PFSK-1 (cell line): ENCODE measurements around the gene SAPCD2.

ENCODE experiments used
- FOXP2 ChIP-seq: optimal IDR thresholded peaks from 2 replicates; pipeline ENCODE3; 2011; ENCODE audit warnings: borderline replicate concordance, control low read depth, inconsistent platforms; ENCODE audit not compliant: insufficient read depth; ENCODE audit errors: extremely low read length, extremely low read depth
- POLR2AphosphoS5 ChIP-seq: IDR thresholded peaks from 2 replicates; pipeline ENCODE4 v1.6.1; 2012; ENCODE audit warnings: low read depth, mild to moderate bottlenecking, control low read depth, low read length, moderate library complexity
- SIN3A ChIP-seq: IDR thresholded peaks from 2 replicates; pipeline ENCODE4 v1.6.1; 2012; ENCODE audit warnings: mild to moderate bottlenecking, low read length, moderate library complexity, borderline replicate concordance; ENCODE audit not compliant: insufficient read depth
- TAF1 ChIP-seq: IDR thresholded peaks from 2 replicates; pipeline ENCODE4 v1.6.1; 2012; ENCODE audit warnings: low read length, control low read depth, borderline replicate concordance; ENCODE audit not compliant: insufficient read depth
- TF ChIP-seq, protein P1 (sequence below), 2 experiments: IDR thresholded peaks; 2 replicates each; pipeline versions ENCODE4 v1.6.1 to v1.8.0; 2011 to 2012; ENCODE audit warnings: low read depth in 2 of 2, low read length in 2 of 2, control low read depth in 1 of 2, inconsistent platforms in 1 of 2, mild to moderate bottlenecking in 1 of 2, moderate library complexity in 1 of 2; ENCODE audit not compliant: insufficient read depth in 1 of 2

Gene SAPCD2

DNA sequence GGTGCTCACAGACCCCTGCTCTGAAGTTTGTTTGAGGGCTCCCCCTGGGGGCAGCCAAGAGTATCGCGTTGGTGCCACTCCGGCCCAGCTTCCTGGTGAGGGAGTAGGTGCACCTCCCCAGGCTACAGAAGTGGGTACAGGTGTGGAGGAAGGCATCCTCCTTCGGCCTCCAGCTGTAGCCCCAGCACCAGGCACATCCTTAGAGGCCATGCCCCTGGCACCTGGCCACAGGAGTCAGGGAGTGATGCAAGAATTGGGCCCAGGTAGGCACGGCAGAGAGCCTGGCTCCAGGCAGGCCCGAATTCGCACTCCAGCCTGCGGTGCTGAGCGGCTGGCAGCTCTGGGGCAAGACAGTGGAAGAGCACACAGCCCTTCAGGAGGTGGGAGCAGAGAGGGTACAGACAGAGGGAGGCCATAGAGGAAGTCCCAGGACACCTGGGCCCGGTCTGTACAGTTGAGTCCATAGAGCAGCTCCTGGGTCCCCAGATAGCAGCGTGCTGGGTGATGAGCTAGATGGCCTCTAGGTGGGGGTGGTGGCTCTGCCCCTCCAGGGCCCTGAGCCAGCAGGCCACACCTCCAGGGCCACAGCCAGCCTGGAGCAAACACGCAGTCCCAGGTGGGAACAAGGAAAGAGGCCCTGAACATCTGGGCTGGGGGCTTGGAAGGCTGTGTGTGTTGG lies 2.4 kb downstream of the SAPCD2 start:
- TF ChIP-seq TAF1 = no peak
- TF ChIP-seq, protein P1, sequence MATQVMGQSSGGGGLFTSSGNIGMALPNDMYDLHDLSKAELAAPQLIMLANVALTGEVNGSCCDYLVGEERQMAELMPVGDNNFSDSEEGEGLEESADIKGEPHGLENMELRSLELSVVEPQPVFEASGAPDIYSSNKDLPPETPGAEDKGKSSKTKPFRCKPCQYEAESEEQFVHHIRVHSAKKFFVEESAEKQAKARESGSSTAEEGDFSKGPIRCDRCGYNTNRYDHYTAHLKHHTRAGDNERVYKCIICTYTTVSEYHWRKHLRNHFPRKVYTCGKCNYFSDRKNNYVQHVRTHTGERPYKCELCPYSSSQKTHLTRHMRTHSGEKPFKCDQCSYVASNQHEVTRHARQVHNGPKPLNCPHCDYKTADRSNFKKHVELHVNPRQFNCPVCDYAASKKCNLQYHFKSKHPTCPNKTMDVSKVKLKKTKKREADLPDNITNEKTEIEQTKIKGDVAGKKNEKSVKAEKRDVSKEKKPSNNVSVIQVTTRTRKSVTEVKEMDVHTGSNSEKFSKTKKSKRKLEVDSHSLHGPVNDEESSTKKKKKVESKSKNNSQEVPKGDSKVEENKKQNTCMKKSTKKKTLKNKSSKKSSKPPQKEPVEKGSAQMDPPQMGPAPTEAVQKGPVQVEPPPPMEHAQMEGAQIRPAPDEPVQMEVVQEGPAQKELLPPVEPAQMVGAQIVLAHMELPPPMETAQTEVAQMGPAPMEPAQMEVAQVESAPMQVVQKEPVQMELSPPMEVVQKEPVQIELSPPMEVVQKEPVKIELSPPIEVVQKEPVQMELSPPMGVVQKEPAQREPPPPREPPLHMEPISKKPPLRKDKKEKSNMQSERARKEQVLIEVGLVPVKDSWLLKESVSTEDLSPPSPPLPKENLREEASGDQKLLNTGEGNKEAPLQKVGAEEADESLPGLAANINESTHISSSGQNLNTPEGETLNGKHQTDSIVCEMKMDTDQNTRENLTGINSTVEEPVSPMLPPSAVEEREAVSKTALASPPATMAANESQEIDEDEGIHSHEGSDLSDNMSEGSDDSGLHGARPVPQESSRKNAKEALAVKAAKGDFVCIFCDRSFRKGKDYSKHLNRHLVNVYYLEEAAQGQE (IDR thresholded peaks at IDR 0.05; ENCODE audit: insufficient read depth in 1 of 2, low read depth in 2 of 2, low read length in 2 of 2) = peak; percentile 54 to 69; a peak in 3 of 4 replicates

DNA sequence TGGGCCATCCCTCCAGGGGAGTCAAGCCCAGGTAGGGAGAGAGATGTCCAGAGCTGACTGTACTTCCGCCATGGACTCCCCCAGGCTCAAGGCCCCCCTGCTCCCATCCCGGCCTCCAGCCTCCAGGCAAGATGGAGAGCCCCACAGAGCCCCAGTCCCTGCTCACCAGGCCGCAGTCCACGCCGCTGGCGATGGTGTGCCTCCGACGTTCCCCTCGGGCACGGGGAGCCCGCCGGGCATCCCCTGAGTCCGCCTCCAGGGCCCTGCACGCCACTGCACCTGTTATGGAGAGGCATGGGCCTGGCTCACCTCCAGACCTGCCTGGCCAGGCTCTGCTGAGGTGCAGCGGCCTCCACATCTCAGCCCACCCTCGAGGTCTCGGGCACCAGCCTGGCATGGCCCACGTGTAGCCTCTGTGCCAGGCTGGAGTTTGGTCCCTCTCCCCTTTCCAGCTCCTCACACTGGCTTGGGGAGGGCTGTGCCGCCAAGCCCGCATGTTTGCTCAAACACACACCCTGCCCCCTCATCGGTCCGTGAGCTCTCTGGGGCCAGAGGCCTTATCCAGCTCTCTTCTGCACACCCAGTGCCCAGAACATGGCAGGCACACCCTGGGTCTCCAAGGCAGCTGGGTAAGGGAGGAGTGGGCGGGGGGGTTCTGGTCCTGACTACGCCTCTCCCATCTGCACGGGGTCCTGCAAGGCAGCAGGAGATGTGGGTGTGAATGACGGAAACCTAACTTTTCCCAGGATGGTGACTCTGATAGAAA lies 4.1 kb downstream of the SAPCD2 start:
- TF ChIP-seq SIN3A (no peak), FOXP2 (no peak), TAF1 (no peak), POLR2AphosphoS5 (no peak)
- TF ChIP-seq, protein P1 (IDR thresholded peaks at IDR 0.05; ENCODE audit: insufficient read depth in 1 of 2, low read depth in 2 of 2, low read length in 2 of 2) = no peak

DNA sequence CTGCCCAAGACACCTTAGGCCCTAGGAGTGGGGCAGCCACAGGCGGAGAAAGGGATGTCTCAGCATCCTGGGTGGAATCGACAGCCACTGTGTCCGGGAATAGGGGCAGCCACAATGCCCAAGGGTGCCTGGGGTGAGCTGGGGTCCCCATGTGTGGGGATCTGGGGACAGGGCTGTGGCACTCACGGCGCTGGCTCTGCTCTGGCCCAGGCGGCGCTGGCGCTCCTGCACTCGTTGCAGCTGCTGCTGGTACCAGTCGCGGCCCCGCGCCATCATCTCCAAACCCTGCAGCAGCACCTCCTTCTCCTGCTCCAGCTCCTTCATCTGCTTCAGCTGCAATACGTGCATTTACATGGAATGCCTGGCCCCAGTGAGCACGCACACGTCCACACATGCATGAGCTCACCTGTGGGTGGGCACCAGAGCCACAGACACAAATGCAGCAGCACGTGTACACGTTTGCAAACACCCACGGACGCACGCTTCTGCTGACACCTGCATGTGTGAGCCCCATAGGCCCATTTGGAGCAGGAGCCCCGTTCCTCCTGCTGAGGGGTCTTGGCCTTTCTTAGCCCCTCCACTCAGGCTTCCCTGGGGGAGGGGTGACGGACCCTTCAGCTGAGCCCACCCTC lies 4.9 kb downstream of the SAPCD2 start:
- no peak for TF ChIP-seq POLR2AphosphoS5
- TF ChIP-seq, protein P1 (IDR thresholded peaks at IDR 0.05; ENCODE audit: insufficient read depth in 1 of 2, low read depth in 2 of 2, low read length in 2 of 2) = no peak
- no peak for TF ChIP-seq FOXP2

DNA sequence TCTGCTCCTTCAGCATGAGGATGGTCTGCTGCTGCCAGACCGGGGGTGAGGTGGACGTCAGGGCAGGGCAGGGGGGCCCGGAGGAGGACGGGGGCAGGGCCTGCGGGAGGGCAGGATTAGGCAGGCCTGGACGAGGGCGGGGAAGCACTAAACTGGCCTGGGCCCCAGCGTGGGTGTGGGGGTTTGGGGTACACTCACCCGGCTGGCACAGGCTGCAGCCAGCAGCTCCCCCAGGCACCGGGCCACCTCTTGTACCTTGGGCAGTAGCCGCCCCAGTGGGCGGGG lies 5.5 kb downstream of the SAPCD2 start:
- no peak for TF ChIP-seq SIN3A
- no peak for TF ChIP-seq TAF1
- TF ChIP-seq POLR2AphosphoS5 = no peak
- no peak for TF ChIP-seq FOXP2
- TF ChIP-seq, protein P1 (IDR thresholded peaks at IDR 0.05; ENCODE audit: insufficient read depth in 1 of 2, low read depth in 2 of 2, low read length in 2 of 2) = no peak
